HepG2 (cell line): ENCODE measurements around the gene KRTAP12-2. TPM values are rescaled to one million over a fixed set of nuclear protein-coding genes. Genes with fewer than 3 reads are reported as not detected.

ENCODE experiments used
- ATAC-seq: fragments of 200-7000 bp; cut with Tn5 transposase; 3 replicates; pipeline ENCODE4 v1.9.1; 2020; ENCODE audit warnings: mild to moderate bottlenecking, moderate library complexity
- BruUV-seq: library from RNA; stranded (reverse); fragments of 400-500 nt; replicated peaks from 2 replicates; lab custom pipeline; 2021; lab: Mats Ljungman, UMichigan
- CTCF ChIA-PET: fragments of 300-600 bp; formaldehyde crosslinking; extraction: SDS; loops from one replicate; lab custom pipeline; 2021; ENCODE audit warnings: low total read pairs, inconsistent platforms, low intra/inter-chr PET ratio; lab: Yijun Ruan, JAX
- POLR2A ChIA-PET: fragments of 350-600 bp; sonication (Branson Sonifier 250); formaldehyde crosslinking; loops from one replicate; lab custom pipeline; 2020; ENCODE audit warnings: antibody characterized with exemption, inconsistent platforms; lab: Yijun Ruan, JAX
- DNase-seq: peaks from one replicate; pipeline ENCODE4 v3.0.0-alpha.2; 2015; ENCODE audit warnings: low spot score
- FAIRE-seq: peaks from 3 replicates; lab custom pipeline; 2011; peaks lifted over from hg19 to GRCh38; lab: Jason Lieb, UNC
- H2AFZ ChIP-seq: one replicate; pipeline ENCODE4 v1.6.1; 2011; ENCODE audit warnings: low read length, inconsistent platforms
- H3K27ac ChIP-seq: fragments of 300-600 bp; 3 replicates; pipeline ENCODE4 v1.8.0; 2011; ENCODE audit warnings: mixed run types, mild to moderate bottlenecking, mixed read lengths, low read length, inconsistent platforms; ENCODE audit not compliant: insufficient read depth; ENCODE audit errors: extremely low read length
- H3K27me3 ChIP-seq, 2 experiments: fragments of 200-600 bp in 1 of 2; 2 replicates in 1 of 2; 3 replicates in 1 of 2; pipeline versions ENCODE4 v1.6.0 to v1.8.0; 2011; ENCODE audit warnings: low read length in 2 of 2, mild to moderate bottlenecking in 2 of 2, moderate library complexity in 2 of 2, inconsistent platforms in 1 of 2; ENCODE audit not compliant: insufficient read depth in 2 of 2, control insufficient read depth in 1 of 2
- H3K36me3 ChIP-seq, 2 experiments: fragments of 200-600 bp in 1 of 2; replicated peaks in 1 of 2; 2 replicates in 1 of 2; 3 replicates in 1 of 2; pipeline versions ENCODE4 v1.5.1 to v1.8.0; 2011; ENCODE audit warnings: low read length in 2 of 2, inconsistent platforms in 1 of 2; ENCODE audit not compliant: insufficient read depth in 2 of 2, control insufficient read depth in 1 of 2
- H3K4me1 ChIP-seq: 2 replicates; pipeline ENCODE4 v1.5.1; 2012; ENCODE audit warnings: low read length, inconsistent platforms; ENCODE audit not compliant: insufficient read depth
- H3K4me2 ChIP-seq: 2 replicates; pipeline ENCODE4 v1.6.0; 2011; ENCODE audit warnings: low read depth, low read length, inconsistent platforms
- H3K4me3 ChIP-seq, 3 experiments: fragments of 200-600 bp in 1 of 3; sonication (generic), shearing (Covaris generic) in 1 of 3; replicated peaks in 1 of 3; 2 replicates each; pipeline ENCODE4 v1.5.1; 2011 to 2016; ENCODE audit warnings: low read length in 3 of 3, inconsistent platforms in 2 of 3, low read depth in 2 of 3, mild to moderate bottlenecking in 2 of 3, control low read depth in 1 of 3, mixed read lengths in 1 of 3; ENCODE audit not compliant: insufficient read depth in 1 of 3
- H3K79me2 ChIP-seq: one replicate; pipeline ENCODE4 v1.6.1; 2011; ENCODE audit warnings: low read length, inconsistent platforms; ENCODE audit not compliant: insufficient read depth
- H3K9ac ChIP-seq: 2 replicates; pipeline ENCODE4 v1.6.0; 2011; ENCODE audit warnings: mild to moderate bottlenecking, low read depth, low read length, inconsistent platforms; ENCODE audit not compliant: insufficient read depth
- H3K9me3 ChIP-seq: 2 replicates; pipeline ENCODE4 v1.5.1; 2012; ENCODE audit warnings: mild to moderate bottlenecking, low read length
- H4K20me1 ChIP-seq: 2 replicates; pipeline ENCODE4 v1.6.0; 2011; ENCODE audit warnings: inconsistent platforms, mild to moderate bottlenecking, low read length, moderate library complexity; ENCODE audit not compliant: insufficient read depth
- NBN ChIP-seq: fragments of 450-650 bp; conservative IDR thresholded peaks from 2 replicates; pipeline ENCODE4 v1.6.1; 2017
- PHF21A ChIP-seq: sonication (generic); formaldehyde crosslinking; IDR thresholded peaks from 2 replicates; pipeline ENCODE4 v1.5.0; 2020; ENCODE audit warnings: mild to moderate bottlenecking, missing genetic modification reagents
- PHF8 ChIP-seq: sonication (generic); formaldehyde crosslinking; IDR thresholded peaks from 2 replicates; pipeline ENCODE4 v1.5.0; 2020; ENCODE audit warnings: missing genetic modification reagents
- SETDB1 ChIP-seq: sonication (generic); formaldehyde crosslinking; IDR thresholded peaks from 2 replicates; pipeline ENCODE4 v1.5.1; 2020; ENCODE audit warnings: missing genetic modification reagents, mild to moderate bottlenecking, borderline replicate concordance
- TAF15 ChIP-seq: fragments of 200-400 bp; formaldehyde crosslinking; IDR thresholded peaks from one replicate; pipeline ENCODE4 v1.6.1; 2018; ENCODE audit warnings: mild to moderate bottlenecking, low read depth, low read length; ENCODE audit not compliant: poor library complexity, severe bottlenecking
- ZNF101 ChIP-seq: sonication (generic); formaldehyde crosslinking; IDR thresholded peaks from 2 replicates; pipeline ENCODE4 v1.4.0; 2020; ENCODE audit warnings: mild to moderate bottlenecking, low read depth, missing genetic modification reagents, borderline replicate concordance
- ZNF619 ChIP-seq: sonication (generic); formaldehyde crosslinking; IDR thresholded peaks from 2 replicates; pipeline ENCODE4 v1.4.0; 2020; ENCODE audit warnings: mild to moderate bottlenecking, missing genetic modification reagents
- WGBS: methylation state at CpG from one replicate; pipeline ENCODE4 v1.1.6; 2017; ENCODE audit warnings: low lambda C conversion rate; 5-methylcytosine and 5-hydroxymethylcytosine counted together
- in situ Hi-C: cut with HindIII; loops from 2 replicates; pipeline ENCODE4 v1.10.0; 2017; ENCODE audit warnings: low pct_unique_long_range_greater_than_20kb; ENCODE audit not compliant: extremely low pct_ligation_motif_present
- intact Hi-C: fragments of 100-400 bp; cut with micrococcal nuclease; formaldehyde crosslinking; loops from one replicate; pipeline ENCODE4 v1.10.0; 2022; ENCODE audit not compliant: unreplicated experiment
- polyA plus RNA-seq, 8 experiments: library from polyadenylated mRNA; depleted of rRNA in 3 of 8; stranded (reverse) in 7 of 8; unstranded in 1 of 8; fragments of >200 nt; fragmentation: Illumina TruSeq in 4 of 8; extraction: Trizol in 4 of 8; gene quantifications; 2 replicates each; pipeline versions ENCODE4 v1.2.1 to v1.2.3, GENCODE V29; 2011 to 2016; ENCODE audit warnings: low read depth in 4 of 8, missing spikeins in 1 of 8, mixed read lengths in 1 of 8; ENCODE audit not compliant: insufficient read depth in 1 of 8
- total RNA-seq, 5 experiments: library from RNA; depleted of rRNA; stranded (reverse); fragments of >200 nt; fragmentation: Illumina TruSeq; extraction: Trizol; gene quantifications; 2 replicates each; pipeline ENCODE4 v1.2.3, GENCODE V29; 2016; ENCODE audit warnings: low read depth in 1 of 5
- TF ChIP-seq, protein P1 (sequence below): sonication (generic); formaldehyde crosslinking; IDR thresholded peaks from 2 replicates; pipeline ENCODE4 v1.4.0; 2020; ENCODE audit warnings: missing genetic modification reagents
- TF ChIP-seq, protein P2 (sequence below): sonication (generic); formaldehyde crosslinking; IDR thresholded peaks from 2 replicates; pipeline ENCODE4 v1.4.0; 2020; ENCODE audit warnings: missing genetic modification reagents, borderline replicate concordance
- TF ChIP-seq, protein P3 (sequence below): sonication (generic); formaldehyde crosslinking; IDR thresholded peaks from 2 replicates; pipeline ENCODE4 v1.5.0; 2020; ENCODE audit warnings: missing genetic modification reagents
- TF ChIP-seq, protein P4 (sequence below): sonication (generic); formaldehyde crosslinking; IDR thresholded peaks from 2 replicates; pipeline ENCODE4 v1.8.1; 2023; ENCODE audit warnings: mild to moderate bottlenecking, missing genetic modification reagents

Gene KRTAP12-2
- total and polyA plus RNA-seq, 2 of the 13 experiments (the other 11 are each of a cell fraction or from before 2014, with no cell fraction given) = not detected

DNA sequence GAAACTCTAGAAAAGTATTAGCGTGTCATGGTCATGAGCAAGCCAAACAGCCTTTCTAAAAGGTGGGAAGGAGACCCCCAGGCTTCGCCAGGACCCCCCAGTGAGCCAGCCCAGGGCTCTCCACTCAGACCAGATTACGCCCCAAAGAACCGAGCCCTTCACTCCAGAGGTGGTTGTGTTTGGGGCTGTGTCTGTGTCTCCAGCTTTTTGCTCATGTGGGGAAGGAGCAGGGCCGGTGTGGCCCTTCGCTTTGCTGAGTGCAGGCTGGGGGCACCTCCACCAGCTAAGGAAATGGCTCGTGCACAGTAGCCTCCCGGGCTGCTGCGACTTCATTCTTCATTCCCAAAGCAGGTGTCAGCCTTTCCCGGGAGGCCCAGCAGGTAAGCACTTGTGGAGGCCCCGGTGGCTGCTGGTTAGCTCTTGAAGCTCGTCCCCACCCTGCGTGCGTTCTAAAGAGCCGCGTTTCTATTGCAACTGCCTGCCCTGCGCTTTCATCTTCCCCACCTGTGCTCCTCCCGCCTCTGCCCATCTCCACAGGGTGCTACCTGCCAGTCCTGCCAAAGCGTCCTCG is 44.1 kb upstream of the KRTAP12-2 start:
- no peaks in the 10 kb centered on the region for H4K20me1 ChIP-seq
- H3K79me2 ChIP-seq = no peaks in the 10 kb centered on the region
- peaks cover 16 to 62% of the 10 kb centered on the region in 2 experiments for H3K27me3 ChIP-seq
- FAIRE-seq (no peak), ATAC-seq (peak; percentile 14), DNase-seq (no peak)
- H3K27ac ChIP-seq = no peak overlapping the region
- ChIA-PET POLR2A (no interaction called here), CTCF (no interaction called here)
- H3K9ac ChIP-seq = no peak overlapping the region
- BruUV-seq = no TSS peak
- H3K4me1 ChIP-seq = peaks cover 16% of the 10 kb centered on the region; the same call in 1 of the 2 replicates
- 0 out of 2 replicates have a peak overlapping the region, but pooled peaks have one; percentile 21 for H3K4me2 ChIP-seq
- WGBS = 32% methylated on average over 15 of the region's 20 CpGs
- intact Hi-C loops (no loop called here), in situ Hi-C loops (no loop called here)
- H2AFZ ChIP-seq = no peak overlapping the region
- no peak overlapping the region; a peak in 1 of 6 replicates for H3K4me3 ChIP-seq
- H3K36me3 ChIP-seq = no peaks in the 10 kb centered on the region
- no peak for TF ChIP-seq TAF15
- TF ChIP-seq, protein P1, sequence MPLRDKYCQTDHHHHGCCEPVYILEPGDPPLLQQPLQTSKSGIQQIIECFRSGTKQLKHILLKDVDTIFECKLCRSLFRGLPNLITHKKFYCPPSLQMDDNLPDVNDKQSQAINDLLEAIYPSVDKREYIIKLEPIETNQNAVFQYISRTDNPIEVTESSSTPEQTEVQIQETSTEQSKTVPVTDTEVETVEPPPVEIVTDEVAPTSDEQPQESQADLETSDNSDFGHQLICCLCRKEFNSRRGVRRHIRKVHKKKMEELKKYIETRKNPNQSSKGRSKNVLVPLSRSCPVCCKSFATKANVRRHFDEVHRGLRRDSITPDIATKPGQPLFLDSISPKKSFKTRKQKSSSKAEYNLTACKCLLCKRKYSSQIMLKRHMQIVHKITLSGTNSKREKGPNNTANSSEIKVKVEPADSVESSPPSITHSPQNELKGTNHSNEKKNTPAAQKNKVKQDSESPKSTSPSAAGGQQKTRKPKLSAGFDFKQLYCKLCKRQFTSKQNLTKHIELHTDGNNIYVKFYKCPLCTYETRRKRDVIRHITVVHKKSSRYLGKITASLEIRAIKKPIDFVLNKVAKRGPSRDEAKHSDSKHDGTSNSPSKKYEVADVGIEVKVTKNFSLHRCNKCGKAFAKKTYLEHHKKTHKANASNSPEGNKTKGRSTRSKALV (CRISPR knock-in tag) = 0 out of 2 replicates have a peak, but pooled peaks have one; percentile 31
- H3K9me3 ChIP-seq = no peaks in the 10 kb centered on the region

DNA sequence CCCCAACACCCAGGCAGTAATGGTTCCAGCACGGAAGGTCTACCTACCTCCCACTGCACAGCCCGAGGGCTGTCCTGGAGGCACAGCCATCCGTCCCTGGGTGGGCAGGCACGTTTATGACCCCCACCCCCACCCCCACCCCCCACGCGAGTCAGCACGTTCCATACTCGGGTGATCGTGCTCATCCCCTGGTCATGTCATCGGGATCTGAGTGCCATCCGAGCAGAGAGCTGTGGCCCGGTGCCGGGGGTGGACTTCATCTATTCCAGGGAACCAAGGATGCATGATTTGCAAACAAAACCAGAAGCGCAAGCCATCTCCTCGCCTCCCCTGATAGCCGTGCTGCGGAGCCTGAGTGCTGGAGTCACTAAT is 43.6 kb upstream of the KRTAP12-2 start:
- Histone ChIP-seq H3K9ac (no peak overlapping the region), H3K4me1 (peaks cover 11% of the 10 kb centered on the region; the same call in 1 of the 2 replicates), H3K79me2 (no peaks in the 10 kb centered on the region), H3K36me3 (no peaks in the 10 kb centered on the region), H3K9me3 (no peaks in the 10 kb centered on the region), H3K27me3 (peaks cover 16 to 62% of the 10 kb centered on the region in 2 experiments), H3K27ac (no peak overlapping the region), H3K4me2 (no peak overlapping the region), H3K4me3 (no peak overlapping the region), H4K20me1 (no peaks in the 10 kb centered on the region), H2AFZ (no peak overlapping the region)
- ChIA-PET CTCF (no interaction called here), POLR2A (no interaction called here)
- in situ Hi-C loops (no loop called here), intact Hi-C loops (no loop called here)
- no TSS peak for BruUV-seq
- no peak for DNase-seq
- 53% methylated on average over 9 of the region's 17 CpGs for WGBS
- no peak for FAIRE-seq
- ATAC-seq = no peak
- TF ChIP-seq, protein P2, sequence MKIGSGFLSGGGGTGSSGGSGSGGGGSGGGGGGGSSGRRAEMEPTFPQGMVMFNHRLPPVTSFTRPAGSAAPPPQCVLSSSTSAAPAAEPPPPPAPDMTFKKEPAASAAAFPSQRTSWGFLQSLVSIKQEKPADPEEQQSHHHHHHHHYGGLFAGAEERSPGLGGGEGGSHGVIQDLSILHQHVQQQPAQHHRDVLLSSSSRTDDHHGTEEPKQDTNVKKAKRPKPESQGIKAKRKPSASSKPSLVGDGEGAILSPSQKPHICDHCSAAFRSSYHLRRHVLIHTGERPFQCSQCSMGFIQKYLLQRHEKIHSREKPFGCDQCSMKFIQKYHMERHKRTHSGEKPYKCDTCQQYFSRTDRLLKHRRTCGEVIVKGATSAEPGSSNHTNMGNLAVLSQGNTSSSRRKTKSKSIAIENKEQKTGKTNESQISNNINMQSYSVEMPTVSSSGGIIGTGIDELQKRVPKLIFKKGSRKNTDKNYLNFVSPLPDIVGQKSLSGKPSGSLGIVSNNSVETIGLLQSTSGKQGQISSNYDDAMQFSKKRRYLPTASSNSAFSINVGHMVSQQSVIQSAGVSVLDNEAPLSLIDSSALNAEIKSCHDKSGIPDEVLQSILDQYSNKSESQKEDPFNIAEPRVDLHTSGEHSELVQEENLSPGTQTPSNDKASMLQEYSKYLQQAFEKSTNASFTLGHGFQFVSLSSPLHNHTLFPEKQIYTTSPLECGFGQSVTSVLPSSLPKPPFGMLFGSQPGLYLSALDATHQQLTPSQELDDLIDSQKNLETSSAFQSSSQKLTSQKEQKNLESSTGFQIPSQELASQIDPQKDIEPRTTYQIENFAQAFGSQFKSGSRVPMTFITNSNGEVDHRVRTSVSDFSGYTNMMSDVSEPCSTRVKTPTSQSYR (CRISPR knock-in tag) = no peak
- TF ChIP-seq, protein P3, sequence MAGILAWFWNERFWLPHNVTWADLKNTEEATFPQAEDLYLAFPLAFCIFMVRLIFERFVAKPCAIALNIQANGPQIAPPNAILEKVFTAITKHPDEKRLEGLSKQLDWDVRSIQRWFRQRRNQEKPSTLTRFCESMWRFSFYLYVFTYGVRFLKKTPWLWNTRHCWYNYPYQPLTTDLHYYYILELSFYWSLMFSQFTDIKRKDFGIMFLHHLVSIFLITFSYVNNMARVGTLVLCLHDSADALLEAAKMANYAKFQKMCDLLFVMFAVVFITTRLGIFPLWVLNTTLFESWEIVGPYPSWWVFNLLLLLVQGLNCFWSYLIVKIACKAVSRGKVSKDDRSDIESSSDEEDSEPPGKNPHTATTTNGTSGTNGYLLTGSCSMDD (CRISPR knock-in tag) = no peak
- TF ChIP-seq, protein P4, sequence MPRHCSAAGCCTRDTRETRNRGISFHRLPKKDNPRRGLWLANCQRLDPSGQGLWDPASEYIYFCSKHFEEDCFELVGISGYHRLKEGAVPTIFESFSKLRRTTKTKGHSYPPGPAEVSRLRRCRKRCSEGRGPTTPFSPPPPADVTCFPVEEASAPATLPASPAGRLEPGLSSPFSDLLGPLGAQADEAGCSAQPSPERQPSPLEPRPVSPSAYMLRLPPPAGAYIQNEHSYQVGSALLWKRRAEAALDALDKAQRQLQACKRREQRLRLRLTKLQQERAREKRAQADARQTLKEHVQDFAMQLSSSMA (CRISPR knock-in tag) = no peak
- TF ChIP-seq ZNF101 (CRISPR knock-in tag) (no peak), ZNF619 (no peak), NBN (no peak), PHF8 (CRISPR knock-in tag) (no peak), PHF21A (CRISPR knock-in tag) (no peak), SETDB1 (no peak)
